ENCODE results near the gene GPRIN1.

GPRIN1 gene

DNA sequence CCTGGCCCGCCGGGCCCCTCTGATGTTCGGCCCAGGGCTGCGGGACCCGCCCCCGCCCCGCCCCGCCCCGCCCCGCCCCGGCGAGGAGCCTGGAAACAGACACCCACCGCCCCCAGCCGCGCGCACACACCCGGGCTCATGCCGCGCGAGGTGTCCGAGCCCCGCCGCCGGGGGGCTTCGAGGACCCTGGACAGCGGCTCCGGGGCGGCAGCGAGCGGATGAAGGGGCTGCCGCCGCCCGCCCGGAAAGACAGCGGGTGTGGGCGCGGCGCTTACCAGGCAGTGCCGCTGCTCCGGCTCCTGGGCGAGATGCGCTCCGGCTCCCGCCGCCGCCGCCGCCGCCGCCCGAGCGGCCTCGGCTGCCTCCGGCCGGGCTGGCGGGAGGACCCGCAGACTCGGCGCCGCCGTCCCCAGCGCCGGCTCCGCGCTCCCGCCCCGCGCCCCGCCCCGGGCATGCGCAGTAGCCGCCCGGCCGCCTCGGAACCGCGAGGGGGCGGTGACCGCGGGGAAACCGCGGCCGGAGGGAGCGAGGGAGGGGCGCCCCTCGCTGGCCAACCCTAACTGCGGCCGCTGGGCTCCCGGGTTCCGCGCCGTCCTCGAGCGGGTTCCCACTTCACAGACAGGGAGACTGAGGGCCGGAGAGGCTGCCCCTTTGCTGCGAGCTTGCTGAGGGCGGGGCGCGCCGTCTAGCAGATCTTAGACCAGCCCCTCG, at the start of gene GPRIN1:
Gene GPRIN1, minus strand, starts transcription at position 433 of the 711 bp plus-strand sequence. CDS start 10,322 bp downstream, outside the sequence.
- DNase-seq (ENCODE audit: low spot score) = peak; percentile 59

DNA sequence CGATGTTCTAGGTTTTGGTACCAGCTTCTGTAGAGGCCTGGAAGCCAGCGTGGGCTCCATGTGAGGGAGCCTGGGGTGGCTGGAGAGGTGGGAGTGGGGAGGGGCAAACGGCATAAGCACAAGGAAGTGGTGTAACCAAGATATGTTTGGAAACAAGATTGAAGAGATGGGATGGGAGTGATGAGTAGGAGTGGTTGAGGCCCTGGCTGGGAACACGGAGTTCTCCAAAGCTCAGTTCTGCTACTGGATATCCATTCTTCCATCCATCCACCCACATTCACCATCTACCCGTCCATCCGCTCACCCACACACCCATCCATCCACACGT, 49.5 kb upstream of the GPRIN1 start:
- no peak for DNase-seq (ENCODE audit: low spot score)

DNA sequence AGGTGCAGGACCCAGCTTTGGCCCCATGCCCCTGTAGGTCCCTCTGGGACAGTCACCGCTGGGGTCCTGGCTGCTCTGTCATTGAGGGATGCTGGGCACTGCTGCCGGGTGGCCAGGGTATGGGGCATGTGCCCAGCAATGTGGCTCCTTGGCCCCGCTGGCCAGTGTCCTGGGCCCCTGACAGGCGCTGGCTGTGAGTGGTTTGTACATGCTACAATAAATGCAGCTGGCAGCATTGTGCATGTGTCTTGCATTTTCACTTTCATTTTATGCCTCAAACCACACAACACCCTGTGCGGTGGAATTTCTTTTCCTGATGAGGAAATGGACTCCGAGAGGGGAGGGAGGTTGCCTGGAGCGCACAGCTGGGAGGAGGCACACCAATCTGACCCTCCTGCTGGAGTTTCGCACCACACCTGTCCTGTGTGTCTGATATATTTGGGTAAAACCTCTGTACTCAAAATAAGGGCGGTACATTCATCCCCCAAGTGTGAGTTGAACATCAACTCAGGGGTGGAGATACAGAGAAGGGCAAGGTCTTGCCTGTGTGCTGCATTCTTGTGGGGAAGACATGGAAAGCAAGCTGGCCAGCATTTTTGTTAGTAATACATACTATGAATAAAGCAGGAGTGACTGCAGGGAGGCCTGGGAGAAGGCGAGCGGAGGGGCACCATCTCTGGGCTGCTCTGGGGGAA, 49.0 kb upstream of the GPRIN1 start:
- DNase-seq (ENCODE audit: low spot score) = no peak

DNA sequence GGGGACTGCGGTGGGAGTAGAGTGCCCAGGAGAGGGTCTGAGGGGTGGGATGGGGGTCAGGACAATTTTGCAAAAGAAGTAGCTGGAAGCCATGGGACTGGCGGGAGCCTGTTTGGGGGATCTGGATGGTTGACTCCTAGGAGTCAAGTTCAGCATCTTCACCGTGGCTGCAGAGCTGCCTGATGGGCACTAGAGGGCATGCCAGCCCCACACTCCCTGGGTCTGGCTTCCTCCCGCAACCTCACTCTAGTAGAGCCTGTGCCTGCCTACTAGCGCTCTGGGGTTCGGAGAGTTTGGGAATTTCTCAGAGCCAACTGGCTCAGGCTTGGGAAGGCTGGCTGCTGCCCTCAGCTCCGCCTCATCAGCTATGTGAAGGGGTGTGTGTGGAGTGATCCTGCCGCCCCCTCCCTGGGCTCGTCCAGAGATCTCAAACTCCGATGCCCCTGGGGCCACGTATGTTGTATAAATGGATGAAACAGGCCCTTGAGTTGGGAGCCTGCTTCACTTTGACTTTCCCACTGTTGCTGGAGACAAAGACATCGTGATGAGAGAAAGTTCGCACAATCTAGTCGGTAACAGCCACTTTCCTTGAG, 48.1 kb upstream of the GPRIN1 start:
- peak; percentile 68 for DNase-seq (ENCODE audit: low spot score)

DNA sequence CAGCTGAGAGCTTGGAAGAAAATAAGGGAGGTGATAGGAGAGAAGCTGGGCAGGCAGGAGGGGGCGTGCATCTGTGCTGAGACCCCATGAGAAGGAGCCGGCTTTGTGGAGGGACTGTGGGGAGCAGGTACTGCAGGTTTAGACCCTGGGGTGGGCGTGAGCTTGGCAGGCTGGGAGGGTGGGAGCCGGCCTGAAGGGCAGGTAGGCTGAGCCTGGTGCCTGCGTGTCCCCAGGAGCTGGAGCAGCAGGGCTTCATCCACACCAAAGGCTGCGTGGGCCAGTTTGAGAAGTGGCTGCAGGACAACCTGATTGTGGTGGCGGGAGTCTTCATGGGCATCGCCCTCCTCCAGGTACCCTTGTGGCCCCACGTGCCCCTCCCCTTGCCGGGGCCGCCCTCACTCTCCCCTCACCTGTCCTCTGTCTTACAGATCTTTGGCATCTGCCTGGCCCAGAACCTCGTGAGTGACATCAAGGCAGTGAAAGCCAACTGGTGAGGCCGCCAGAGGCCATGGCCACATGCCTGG, 46.6 kb upstream of the GPRIN1 start:
- no peak for DNase-seq (ENCODE audit: low spot score)

DNA sequence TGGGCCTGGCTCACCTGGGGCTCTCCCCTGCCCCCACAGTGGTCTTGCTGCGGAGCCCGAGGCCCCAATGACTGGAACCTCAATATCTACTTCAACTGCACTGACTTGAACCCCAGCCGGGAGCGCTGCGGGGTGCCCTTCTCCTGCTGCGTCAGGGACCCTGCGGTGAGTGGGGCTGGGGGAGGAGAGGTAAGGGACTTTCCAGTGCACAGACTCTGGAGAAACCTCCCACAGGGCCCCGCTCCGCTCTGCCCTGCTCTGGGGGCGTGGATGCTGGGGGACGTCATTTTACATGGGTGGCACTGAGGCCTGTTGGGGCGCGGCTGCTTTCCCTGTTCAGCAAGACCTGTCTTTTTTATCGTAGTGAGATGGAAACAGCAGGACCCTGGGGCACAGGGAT, 44.9 kb upstream of the GPRIN1 start:
- DNase-seq (ENCODE audit: low spot score) = no peak

DNA sequence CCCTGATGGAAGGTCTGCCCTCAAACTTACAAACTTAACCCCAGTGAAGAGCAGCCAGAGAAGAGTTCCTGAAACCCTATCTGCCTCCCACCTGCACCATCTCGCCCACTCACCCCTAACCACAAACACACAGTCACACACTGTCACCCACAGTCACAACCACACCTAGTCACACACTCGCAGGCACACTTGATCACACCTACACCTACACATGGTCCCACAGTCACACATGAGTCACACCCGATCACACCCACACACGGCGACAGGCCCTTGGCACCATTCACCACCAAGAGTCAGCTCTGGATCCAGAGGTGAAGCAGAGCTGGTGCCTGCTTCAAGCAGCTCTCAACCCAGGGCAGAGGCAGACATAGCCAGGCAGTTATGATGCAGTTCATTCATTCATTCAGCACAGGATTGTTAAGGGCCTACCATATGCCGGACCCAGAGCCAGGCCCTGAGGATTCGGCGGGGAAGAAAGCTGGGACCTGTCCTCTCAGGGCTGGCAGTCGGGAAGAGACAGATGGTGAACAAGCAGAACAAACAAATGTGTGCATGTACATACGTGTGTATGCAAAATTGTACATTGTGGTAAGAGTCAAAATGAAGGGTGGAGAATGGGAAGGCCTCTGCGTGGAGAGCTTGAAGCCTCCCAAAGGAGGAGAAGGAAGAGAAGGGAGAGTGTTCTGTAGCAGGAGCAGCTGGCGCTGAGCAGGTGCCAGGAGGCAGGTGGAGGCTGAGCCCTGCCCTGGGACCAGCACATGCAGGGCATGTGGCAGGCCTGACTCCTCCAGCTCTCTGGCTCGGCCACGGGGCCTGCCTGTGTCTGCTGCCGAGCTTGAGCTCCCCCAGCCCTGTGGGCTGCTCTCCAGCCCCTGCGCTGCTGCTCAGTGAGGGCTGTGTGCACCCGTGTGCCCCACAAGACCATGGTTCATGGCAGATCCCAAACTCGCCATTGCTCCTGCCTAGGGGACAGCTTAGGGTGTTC, 43.7 kb upstream of the GPRIN1 start:
- DNase-seq (ENCODE audit: low spot score) = no peak

DNA sequence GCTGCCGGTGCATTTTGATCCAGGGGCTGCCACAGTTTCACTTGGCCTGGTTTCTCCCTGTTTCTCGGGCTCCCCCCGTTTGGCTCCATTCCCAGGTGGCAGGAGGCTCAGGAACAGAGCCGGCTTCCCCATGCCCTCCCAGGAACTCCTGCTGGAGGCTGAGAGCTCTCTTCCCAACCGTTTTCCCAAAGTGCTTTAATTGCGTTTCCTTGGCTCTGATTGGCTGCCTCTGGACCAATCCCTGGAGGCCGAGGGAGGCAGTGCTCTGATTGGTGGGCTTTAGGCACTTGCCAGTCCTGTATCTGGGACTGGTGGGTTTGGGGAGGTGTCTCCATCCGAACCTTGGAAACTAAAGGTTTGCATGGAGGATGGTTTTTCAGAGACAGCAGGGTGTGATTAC, 42.2 kb upstream of the GPRIN1 start:
- no peak for DNase-seq (ENCODE audit: low spot score)

DNA sequence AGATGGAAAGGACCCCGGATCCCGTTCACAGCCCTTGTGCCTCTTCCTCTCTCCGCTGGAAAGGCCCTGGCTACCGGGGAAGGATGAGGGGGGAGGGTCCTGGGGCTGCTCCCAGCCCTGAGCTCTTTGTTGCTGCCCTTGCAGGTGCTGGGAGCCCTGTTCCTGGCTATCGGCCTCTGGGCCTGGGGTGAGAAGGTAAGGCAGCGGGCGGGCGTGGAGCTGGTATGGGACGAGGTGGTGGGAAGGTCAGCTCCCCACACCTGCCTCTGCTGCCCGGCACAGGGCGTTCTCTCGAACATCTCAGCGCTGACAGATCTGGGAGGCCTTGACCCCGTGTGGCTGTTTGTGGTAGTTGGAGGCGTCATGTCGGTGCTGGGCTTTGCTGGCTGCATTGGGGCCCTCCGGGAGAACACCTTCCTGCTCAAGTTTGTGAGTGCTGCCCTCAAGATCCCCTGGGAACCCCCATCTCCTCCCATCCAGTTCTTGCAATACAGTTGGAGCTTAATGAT, 41.6 kb upstream of the GPRIN1 start:
- DNase-seq (ENCODE audit: low spot score) = no peak

DNA sequence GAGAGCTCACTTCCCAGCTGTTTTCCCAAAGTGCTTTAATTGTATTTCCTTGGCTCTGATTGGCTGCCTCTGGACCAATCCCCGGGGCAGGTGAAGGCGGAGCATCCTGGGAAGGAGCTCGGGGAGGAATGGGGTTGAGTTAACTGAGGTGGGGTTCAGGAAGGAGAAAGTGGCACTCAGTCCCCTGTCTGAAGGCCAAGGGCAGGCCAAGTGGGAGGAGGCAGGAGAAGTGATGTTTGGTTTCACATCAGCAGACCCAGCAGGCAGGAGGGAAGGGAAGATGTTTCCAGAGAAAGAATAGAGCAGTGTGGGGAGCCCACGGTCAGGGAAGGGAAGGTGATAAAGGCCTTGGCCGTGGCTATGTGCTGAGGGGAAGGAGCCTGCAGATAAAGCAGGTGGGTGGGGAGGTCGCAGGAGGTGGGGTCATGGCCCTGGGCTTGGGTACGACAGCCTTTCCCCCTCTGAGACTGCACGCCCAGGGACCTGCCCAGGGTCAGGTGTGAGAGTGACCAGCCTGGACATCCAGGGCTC, 40.5 kb upstream of the GPRIN1 start:
- DNase-seq (ENCODE audit: low spot score) = no peak

DNA sequence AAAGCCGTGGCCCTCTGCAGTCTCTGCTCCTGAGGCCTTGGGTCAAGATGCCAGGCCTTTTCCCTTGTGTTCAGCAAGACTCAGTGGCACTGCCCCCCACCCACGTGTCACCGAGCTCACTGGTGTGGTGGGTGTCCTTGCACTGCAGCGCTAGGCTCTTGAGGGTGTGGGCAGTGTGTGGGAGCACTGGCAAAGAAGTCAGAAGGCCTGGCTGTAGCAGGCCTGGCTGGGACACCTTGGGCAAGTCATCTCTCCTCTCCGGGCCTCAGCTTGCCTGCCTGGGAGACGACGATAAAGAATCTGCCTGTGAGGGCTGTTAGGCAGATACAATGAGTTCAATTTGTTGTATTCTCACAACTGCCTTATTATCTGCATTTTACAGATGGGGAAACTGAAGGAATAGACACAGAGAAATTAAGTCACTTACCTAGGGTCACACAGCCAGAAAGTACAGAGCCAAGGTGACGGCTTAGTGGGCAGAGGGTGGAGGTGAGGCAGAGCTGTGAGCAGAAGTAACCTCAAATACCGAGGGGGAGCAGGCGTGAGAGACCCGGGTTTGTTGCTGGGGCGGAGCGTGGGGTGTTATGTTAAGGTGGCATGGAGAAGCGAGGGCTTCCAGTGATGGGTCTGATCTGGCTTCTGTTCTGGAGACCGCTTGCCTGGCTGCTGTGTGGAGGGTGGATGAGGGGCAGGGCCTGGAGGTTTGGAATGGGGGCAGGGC, 38.7 kb upstream of the GPRIN1 start:
- DNase-seq (ENCODE audit: low spot score) = no peak

DNA sequence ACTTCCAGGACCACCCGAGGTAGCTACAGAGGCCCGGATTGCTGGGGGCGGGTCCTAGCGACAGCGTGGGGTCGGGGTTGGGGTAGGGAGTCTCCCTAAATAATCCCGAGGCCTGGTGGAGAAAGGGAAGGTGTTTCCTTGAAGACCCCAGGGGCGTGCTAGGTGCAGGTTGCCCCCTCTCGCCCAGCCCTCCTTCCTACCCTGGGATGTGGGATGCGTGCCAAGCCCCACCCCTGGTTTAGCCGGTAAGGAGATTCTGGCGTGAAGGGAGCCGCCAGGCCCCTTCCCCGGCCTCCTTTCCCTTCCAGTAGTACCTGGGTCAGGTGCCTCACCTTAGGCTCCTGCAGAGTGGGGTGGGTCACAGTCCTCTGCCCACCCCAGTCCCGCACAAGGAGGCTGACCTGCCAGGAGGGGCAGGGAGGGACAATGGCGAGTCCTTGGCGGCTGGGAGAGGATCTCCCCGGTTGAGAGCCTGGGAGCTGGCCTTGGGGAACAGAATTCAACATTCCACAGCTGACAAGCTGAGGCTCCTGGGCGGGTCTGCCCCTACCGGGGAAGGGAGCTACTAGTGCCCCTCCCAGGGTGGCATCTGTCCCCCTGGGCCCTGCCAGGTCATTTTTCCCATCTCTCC, 38.0 kb upstream of the GPRIN1 start:
- no peak for DNase-seq (ENCODE audit: low spot score)

DNA sequence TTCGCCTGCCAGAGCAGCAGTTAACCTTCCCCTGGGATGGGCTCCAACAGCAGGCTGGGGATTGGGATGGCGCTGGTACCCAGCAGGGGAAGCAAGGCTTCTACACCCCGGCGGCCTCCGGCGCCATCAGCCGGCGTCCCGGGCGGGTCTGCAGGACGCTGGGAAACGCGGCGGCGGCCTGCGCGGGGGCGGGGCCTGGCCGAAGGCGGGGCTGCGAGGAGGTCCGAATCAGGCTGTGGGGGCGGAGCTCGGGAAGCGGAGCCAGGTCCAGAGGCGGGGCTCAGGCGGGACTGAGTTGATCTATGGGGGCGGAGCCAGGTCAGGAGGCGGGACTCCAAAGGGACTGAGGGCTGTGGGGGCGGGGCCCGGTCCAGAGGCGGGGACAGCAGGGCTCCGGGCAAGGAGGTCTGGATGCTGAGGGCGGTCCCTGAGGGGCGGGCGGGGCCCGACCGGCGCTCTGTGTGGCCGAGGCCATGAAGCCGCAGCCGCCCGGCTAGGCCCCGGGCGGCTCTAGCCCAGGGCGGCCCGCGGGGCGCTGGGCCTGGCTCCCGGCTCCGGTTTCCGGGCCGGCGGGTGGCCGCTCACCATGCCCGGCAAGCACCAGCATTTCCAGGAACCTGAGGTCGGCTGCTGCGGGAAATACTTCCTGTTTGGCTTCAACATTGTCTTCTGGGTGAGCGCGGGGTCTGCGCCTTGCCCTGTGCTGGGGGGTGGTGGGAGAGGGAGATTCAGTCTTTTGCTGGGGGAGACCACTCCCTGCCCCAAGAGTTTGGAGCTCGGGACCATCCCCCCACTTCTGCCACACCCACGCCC, 37.3 kb upstream of the GPRIN1 start, which contains the start of gene TSPAN17:
Gene TSPAN17, plus strand, starts transcription at position 455 of the 813 bp plus-strand sequence. Its CDS starts 132 bp downstream, at position 587.
- peak; percentile 99 for DNase-seq (ENCODE audit: low spot score)

DNA sequence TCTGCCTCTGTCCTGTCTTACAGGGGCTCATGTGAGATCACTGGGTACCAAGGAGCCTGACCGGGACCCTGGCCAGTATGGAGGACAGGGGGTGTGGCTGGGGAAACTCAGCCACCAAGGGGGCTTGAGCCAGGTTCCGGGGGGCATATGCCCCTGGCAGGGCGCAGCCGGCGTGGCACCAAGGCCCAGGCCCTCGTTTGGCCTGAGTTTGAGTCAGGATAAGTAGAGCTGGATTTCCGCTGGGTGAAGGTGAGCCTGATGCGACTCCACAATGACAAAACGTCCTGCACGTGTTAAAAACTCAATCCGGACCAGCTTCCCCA, 36.7 kb upstream of the GPRIN1 start:
- DNase-seq (ENCODE audit: low spot score) = no peak

DNA sequence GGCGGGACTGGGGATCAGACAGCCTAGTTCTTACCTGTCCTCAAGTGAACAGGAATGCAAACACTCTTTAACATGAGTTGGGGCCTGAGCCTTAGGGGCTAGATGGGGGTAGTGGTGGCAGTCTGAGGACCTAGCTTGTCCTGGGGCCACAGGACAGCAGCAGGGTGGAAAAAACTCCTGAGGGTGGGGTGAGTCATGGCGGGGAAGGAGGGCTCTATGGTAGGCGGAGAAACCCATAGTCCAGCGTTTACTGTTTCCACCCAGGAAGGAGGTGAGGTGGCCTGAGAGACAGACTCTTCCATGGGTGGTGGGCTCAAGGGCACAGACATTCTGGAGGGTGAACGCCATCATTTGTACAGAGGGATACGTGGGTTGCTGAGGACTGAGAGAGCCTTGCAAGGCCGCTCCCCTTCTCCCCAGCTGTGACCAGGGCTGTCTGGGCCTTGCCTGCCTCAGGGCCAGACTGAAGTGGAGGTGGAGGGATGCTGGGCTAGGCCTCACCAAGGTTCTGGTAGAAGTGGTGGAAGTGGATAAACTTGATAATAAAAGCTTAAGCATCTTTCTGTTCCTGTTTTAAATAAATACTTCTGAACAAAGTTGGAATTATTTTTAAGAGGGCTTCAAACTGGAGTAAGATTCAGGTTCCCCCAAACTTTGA, 36.2 kb upstream of the GPRIN1 start:
- DNase-seq (ENCODE audit: low spot score) = no peak

DNA sequence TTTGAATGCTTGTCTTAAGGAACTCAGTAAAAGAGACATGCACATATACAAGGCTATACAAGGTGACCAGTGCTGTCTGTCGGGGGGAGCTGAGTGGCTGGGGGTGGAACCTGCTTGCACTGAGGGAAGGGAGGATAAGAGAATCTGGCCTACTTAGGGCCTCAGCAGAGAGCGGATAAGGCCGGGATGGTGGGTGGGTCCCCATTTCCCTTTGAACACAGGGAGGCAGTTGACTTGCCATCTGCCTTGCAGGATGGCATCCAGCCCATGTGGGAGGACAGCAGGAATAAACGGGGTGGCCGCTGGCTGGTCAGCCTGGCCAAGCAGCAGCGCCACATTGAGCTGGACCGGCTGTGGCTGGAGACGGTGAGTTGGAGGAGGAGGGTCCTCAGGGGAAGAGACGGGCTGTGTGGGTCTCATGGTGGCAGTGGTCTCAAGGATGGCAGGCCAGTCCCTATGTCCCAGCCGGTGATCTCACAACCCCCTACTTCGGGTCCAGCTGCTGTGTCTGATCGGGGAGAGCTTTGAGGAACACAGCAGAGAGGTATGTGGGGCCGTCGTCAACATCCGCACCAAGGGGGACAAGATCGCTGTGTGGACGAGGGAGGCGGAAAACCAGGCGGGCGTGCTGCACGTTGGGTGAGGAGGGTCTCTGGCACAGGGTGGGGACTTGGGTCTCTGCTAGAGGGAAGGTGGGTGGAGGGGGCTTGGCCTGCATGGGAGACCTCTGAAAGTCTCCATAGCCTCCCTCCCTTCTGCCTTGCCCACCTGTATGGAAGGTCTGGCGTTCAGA, 35.1 kb upstream of the GPRIN1 start:
- no peak for DNase-seq (ENCODE audit: low spot score)

DNA sequence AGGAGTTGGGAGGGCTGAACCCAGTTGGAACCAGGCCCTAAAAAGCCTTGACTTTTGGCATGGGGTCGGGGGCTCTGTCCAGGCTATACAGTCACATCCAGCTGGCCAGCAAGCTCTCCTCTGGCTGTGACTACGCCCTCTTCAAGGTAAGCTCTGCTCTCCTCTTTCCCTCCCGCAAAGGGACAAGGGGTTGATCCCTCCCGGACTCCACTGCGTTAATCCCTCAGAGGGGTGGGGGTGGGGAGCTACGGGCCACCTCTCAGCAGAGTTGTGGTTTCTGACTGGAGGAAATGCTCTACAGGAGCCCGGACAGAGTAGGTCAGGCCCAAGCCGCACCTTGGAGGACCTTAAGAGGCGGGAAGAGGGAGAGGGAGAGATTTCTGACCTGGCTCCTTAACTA, 34.3 kb upstream of the GPRIN1 start:
- DNase-seq (ENCODE audit: low spot score) = no peak
